HG02840 (cell line): ENCODE results near the gene BABAM2.

ENCODE experiments used
- ATAC-seq: cut with Tn5 transposase; IDR thresholded peaks from one replicate; pipeline ENCODE4 v1.9.1; 2021; ENCODE audit warnings: mild to moderate bottlenecking, moderate library complexity, moderate number of reproducible peaks; ENCODE audit not compliant: unreplicated experiment, low FRiP score

The BABAM2 gene

GRCh38 chr2:28178946-28179345, 288.4 kb downstream of the BABAM2 start:
- no peak for ATAC-seq

DNA sequence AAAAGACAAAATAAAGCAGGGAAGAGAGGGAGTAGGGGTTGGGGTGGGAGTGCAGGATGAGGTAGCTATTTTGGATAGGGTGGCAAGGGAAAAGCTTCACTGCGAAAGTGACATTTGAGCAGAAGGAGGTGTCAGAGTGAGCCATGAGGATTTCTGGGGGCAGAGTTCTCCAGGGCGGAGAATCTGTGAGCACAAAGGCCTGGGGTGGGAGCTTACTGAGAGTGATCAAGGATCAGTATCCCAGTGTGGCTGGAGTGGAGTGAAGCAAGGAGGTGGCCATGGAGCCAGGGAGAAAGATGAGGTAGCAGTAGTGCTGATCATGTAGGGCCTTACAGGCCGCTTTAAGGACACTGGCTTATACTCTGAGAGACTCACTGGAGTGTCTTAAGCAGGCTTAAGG, 291.3 kb downstream of the BABAM2 start:
- no peak for ATAC-seq

DNA sequence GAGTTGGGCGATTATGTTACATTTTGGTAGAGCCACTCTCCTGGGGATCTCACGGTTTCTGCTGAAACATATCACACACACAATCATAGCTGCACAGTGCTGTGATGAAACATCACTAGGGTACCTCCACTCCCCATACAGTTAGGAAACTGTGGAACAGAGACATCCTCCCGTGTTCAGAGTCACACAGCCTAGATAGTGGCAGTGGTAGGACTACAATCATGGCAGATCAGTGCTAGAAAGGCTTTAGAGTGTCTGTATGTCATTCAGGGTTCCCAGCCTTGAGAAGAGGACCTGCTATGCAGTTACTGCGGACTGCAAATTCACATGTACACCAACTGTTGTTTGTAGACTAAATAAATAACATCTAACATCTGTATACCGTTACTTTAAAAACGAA, 291.8 kb downstream of the BABAM2 start:
- ATAC-seq: no peak

DNA sequence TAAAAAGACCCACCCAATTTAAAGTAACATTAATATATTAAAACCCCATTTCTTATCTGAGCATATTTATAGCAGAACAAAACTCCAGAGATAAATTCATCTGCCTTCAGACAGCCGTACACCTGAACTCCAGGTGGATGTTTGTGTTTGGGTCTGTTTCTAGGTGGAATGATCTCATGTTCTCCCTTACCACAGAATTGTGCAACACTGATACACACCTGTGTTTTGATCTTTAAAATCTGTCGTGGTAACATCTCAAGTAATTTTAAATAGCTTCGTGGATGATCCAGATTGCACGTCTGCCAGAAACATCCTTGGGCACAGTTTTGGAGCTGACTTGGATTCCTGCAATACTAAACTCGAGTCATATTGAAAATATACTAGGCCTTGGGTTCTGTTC, 294.6 kb downstream of the BABAM2 start:
- ATAC-seq: no peak

DNA sequence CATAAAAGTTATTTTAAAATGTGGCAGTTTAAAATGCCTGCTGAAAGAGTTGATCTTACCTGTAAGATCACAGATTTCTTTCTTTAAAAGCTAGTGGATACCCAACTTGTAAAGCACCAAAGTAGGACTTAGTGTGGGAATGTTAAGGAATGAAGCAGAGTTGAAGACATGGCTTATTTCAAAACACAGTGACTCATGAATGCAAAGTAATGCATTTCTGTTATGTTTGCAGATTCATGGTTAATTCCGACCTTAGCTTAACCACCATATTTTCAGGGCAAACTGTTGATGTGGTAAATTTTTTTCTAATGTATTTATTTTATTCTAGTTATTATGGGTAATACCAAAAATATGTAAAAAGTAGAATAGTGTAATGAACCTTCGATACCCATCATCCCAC, 295.4 kb downstream of the BABAM2 start:
- no peak for ATAC-seq

DNA sequence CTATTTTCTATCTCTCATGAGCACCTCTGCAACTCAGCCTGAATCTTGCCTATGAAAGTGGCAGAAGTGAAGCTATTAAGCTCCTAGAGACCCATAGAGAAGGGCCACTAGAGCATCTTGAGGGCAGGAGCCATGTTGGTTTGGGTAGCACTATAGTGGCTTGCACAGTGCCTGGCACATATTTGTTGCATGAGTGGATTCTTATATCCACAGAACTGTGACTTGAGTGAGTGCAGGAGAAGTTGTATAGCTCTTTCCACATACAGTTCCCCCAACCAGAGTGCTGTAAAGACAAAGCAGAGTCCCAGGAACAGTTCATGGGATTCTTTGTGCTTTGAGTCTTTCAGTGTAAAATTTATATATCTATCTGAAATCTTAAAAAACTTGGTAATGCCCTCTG, 296.7 kb downstream of the BABAM2 start:
- ATAC-seq: no peak

GRCh38 chr2:28188436-28188835, 297.9 kb downstream of the BABAM2 start:
- no peak for ATAC-seq

GRCh38 chr2:28193630-28194403, 303.3 kb downstream of the BABAM2 start:
- no peak for ATAC-seq

- ATAC-seq: no peak
Observed at GRCh38 chr2:28199995-28200679, 309.6 kb downstream of the BABAM2 start.

DNA sequence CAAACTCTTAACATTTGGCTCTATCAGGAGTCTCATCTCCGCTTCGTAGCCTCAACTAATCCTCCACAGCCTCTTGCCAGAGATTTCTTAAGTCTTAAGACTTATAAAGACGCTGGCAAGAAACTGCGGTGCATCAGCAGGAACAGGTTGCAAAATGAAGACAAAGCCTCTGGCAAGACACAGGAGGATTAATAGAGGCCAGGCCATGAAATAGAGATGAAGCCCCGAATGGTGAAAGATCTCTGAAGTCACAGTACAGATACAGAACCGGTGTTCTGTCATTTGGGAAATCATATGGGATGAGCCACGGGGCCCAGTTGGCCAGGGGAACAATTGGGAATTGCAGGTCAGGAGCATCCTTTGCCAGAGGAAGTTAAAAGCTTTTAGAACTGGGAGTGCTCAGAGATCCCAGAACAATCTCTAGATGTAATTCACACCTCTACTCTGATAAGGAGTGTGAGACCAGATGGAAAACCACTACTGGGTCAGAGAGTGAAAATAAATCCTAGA, 311.2 kb downstream of the BABAM2 start:
- no peak for ATAC-seq

GRCh38 chr2:28202719-28203118, 312.2 kb downstream of the BABAM2 start:
- ATAC-seq: no peak

GRCh38 chr2:28206762-28207161, 316.2 kb downstream of the BABAM2 start:
- ATAC-seq: no peak

DNA sequence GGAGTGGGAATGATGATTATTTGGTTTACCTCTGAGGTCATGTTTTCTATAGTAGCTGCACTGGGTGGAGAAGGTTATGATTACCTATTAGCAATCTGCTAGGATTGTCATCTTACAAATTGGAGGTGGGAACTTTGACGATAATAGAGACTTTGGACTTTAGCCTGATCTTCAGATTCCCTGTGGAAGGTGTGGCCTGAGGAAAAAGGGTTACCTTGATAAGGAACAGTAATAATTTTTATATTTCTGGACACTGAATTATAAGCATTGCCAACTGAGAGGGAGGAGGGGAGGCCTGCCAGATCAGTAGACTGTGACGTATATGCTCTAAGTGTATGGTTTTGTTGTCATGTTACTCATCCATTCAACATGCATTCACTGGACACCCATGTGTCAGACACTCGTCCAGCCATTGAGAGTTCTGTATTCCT, 318.7 kb downstream of the BABAM2 start:
- no peak for ATAC-seq

DNA sequence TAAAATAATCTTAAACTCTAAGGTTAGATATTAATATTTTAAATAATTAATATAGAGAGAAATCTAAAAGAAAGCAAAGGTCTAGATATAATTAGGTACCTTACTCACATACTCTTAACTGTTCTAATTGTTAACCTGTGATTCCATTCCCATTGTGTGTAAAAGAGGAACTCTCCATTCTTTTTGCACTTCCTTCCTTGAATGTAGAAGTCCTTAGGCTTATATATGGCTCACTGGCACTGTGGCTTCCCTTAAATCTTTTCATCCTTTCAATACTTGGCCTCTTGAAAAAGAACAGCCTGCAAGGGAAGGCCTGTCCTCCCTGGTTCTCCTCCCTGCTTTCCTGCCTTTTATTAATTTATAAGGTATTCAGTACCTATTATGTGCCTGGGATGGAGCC, 319.3 kb downstream of the BABAM2 start:
- no peak for ATAC-seq

DNA sequence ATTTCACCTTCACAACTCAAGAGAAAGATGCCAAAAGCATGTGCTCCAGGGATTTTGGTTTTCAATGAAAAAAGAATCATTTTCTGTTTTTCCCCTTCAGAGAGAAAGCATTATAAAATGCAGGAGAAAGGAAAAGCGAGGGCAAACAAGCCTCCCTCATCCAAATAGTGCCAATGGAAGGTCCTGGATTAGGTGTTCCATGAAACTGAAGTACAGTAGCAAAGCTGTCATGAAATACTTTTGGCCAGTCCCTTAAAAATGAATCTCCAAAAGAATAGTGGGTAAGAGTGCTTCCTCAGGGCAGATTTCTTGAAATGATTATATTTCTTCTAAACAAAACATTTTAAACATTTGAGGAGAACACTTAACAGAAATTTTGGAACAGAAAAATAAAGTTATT, 320.0 kb downstream of the BABAM2 start:
- no peak for ATAC-seq

GRCh38 chr2:28216331-28216730, 325.8 kb downstream of the BABAM2 start:
- no peak for ATAC-seq

- ATAC-seq: no peak
Observed at GRCh38 chr2:28217042-28217740, 326.7 kb downstream of the BABAM2 start.

GRCh38 chr2:28219138-28219537, 328.6 kb downstream of the BABAM2 start:
- ATAC-seq: no peak

- ATAC-seq: no peak
Observed at GRCh38 chr2:28219758-28220368, 329.3 kb downstream of the BABAM2 start.

- ATAC-seq: no peak
Observed at GRCh38 chr2:28224648-28225472, 334.3 kb downstream of the BABAM2 start.
